HG02943 (cell line): Measurements from ENCODE around the gene XIST.
"Not testable (repeated sequence)": the region's sequence is repeated elsewhere in the genome, so short reads cannot be mapped to it uniquely, and the experiment has no call there.

ENCODE experiments used
- ATAC-seq: cut with Tn5 transposase; IDR thresholded peaks from one replicate; pipeline ENCODE4 v1.9.1; 2021; ENCODE audit warnings: mild to moderate bottlenecking, low read depth, moderate library complexity; ENCODE audit not compliant: unreplicated experiment

XIST gene

DNA sequence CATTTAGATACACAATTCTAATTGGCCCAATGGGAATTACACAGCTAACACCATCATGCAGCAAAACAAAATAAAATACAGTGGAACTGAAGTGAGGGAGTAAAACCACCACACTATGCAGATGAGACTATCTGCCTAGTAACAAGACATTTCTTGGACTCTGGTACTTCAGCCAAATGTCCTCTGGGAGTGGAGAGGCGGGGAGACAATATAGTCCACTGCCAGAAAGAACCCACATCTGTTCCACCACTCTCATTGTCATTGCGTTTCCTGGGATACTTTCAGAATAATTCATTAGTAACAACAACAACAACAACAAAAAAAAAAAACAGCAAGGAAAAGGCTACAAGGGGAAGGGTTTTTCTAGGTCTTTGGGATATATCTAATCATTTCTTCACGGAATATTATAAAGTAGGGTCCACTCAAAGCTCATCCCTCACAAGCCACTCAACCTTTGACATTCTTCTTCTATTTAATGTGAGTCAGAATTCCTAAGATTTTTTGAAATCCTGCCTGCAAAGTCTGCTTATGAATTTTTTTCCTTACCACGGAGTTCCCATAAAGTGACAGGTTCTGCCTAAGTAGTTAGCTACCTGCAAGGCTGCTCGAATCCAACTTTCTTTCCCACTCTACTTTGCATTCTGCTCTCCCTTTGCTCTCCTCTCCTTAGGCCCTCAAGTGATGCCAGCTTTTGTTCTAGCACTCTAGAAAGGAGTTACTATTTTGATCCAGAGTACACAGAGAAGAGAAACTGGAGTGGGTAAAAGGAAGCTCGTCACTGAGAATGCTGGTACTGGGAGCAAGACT lies 34.9 kb downstream of the XIST start:
- ATAC-seq = no peak

DNA sequence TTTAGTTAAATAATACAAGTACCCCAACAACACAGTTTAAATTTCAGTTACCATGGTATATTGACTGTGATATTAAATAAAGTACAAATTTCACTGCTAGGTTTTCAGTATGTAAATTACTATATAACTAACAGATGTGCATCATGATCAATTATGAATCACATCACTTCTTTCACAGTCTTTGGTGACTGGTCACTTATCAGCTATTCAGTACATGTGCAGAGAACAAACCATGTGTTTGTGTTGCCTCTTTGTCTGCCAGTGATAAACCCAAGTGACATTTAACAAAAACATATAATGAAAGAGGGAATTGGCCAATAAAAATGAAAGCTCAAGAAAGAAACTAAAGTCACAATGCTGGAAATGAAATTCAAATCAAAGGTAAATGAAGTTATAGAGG lies 40.3 kb downstream of the XIST start:
- ATAC-seq = no peak

- not testable (repeated sequence) for ATAC-seq
Observed at GRCh38 chrX:73804109-73804508, 48.4 kb downstream of the XIST start.

DNA sequence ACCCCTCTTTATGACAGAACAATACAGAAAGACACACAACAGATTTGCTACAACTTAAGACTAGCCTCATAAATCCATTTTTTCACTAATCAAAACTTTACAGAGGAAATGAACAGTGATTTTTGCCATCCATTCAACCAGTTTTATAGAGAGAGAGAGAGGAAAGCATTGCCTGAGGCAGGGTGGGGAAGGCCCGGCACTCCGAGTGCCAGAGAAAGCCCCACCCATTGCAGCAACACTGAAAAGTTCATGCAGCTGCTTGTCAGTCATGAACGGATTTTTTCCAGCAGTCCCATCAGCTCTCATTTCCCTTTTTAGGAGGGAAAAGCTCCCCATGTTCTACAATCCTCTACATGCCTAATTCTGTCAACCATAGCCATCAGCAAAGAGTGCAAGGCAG lies 52.6 kb downstream of the XIST start:
- no peak for ATAC-seq

DNA sequence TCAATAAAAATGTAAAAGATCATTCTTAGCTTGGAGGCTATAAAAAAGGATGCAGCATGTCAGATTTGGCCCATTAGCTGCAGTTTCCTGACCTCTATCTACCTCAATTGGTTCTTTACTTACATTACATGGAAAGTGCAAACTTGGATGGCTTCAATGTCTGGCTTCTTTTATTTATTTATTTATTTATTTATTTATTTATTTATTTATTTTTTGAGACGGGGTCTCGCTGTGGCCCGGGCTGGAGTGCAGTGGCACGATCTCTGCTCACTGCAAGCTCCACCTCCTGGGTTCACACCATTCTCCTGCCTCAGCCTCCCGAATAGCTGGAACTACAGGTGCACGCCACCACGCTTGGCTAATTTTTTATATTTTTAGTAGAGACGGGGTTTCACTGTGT lies 60.0 kb downstream of the XIST start:
- not testable (repeated sequence) for ATAC-seq

GRCh38 chrX:73785493-73785892 lies 67.0 kb downstream of the XIST start:
- no peak for ATAC-seq
